AG04450 (cell line): ENCODE measurements around the gene MDC1. TPM values are rescaled to one million over a fixed set of nuclear protein-coding genes. Genes with fewer than 3 reads are reported as not detected.
A peak's percentile ranks its signal among the peaks of the same experiment; 100 is the strongest.

Source experiments
- CTCF ChIA-PET: fragments of 300-600, 350-600 bp; formaldehyde crosslinking; extraction: SDS; loops from one replicate; lab custom pipeline; 2022; ENCODE audit warnings: antibody characterized with exemption, inconsistent platforms; lab: Charles Lee
- POLR2A ChIA-PET: fragments of 350-600 bp; formaldehyde crosslinking; extraction: SDS; loops from one replicate; lab custom pipeline; 2021; ENCODE audit warnings: antibody characterized with exemption, inconsistent platforms; lab: Yijun Ruan, JAX
- DNase-seq: peaks from one replicate; pipeline ENCODE4 v3.0.0-alpha.2; 2011; ENCODE audit warnings: low read depth, low spot score
- H3K27ac ChIP-seq: one replicate; pipeline ENCODE4 v1.5.1; 2012; ENCODE audit warnings: low read depth, low read length, control low read depth
- H3K27me3 ChIP-seq: one replicate; pipeline ENCODE4 v1.6.0; 2012; ENCODE audit warnings: low read length; ENCODE audit not compliant: control insufficient read depth, insufficient read depth
- H3K4me3 ChIP-seq: 2 replicates; pipeline ENCODE4 v1.5.1; 2011; ENCODE audit warnings: mild to moderate bottlenecking, low read depth, low read length, control low read depth
- H3K9me3 ChIP-seq: 2 replicates; pipeline ENCODE4 v1.5.1; 2012; ENCODE audit warnings: low read length; ENCODE audit not compliant: control insufficient read depth, insufficient read depth
- polyA plus RNA-seq: library from polyadenylated mRNA; depleted of rRNA; stranded (reverse); fragments of >200 nt; gene quantifications from 2 replicates; pipeline ENCODE4 v1.2.3, GENCODE V29; 2011
- TF ChIP-seq, protein P1 (sequence below): IDR thresholded peaks from 2 replicates; pipeline ENCODE4 v1.5.1; 2011; ENCODE audit warnings: low read depth, low read length, control low read depth, inconsistent platforms

The MDC1 gene
- polyA plus RNA-seq, 1 experiment, result 4.1 TPM

DNA sequence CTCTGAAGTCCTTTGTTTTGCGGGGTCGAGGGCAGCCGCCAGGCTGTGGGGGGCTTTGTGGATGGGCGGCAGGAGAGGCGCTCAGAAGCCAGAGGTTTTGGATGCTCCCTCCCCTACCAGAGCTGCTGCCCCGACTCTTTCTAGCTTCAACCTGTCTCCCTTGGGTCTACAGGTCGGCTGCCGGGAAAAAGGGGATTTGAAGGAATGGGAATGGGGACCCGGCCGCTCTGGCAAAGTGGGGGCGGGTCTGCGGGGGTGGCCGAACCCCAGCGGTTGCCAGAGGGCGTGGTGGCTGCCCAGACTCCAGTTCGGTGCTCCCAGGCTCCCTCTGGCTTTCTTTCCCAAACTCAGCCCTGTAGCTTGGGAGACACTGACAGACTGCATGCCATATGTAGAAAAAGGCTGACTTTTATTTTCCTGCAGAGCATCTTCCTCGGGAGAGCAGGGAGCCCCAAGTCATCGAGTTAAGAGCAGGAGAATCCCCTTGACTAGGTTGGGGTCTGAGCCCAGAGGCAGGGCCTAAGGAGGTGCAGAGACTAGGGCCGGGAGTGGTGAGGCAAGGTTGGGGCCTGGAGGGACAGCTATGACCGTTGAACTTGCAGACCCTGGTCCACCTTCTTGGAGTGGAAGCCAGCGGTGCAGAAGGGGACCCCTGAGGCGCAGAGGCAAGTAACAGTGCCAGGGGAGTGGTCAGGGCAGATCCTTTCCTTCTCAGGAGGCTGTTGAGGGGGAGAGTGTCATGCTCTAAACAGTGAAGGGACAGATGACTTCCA lies 29.2 kb downstream of the MDC1 start:
- Histone ChIP-seq H3K27me3 (no peaks in the 10 kb centered on the region), H3K9me3 (no peaks in the 10 kb centered on the region; the same call in 1 of the 2 replicates), H3K27ac (peak overlapping the region; percentile 99), H3K4me3 (peak overlapping the region; percentile 92)
- DNase-seq, result no peak
- TF ChIP-seq, protein P1, sequence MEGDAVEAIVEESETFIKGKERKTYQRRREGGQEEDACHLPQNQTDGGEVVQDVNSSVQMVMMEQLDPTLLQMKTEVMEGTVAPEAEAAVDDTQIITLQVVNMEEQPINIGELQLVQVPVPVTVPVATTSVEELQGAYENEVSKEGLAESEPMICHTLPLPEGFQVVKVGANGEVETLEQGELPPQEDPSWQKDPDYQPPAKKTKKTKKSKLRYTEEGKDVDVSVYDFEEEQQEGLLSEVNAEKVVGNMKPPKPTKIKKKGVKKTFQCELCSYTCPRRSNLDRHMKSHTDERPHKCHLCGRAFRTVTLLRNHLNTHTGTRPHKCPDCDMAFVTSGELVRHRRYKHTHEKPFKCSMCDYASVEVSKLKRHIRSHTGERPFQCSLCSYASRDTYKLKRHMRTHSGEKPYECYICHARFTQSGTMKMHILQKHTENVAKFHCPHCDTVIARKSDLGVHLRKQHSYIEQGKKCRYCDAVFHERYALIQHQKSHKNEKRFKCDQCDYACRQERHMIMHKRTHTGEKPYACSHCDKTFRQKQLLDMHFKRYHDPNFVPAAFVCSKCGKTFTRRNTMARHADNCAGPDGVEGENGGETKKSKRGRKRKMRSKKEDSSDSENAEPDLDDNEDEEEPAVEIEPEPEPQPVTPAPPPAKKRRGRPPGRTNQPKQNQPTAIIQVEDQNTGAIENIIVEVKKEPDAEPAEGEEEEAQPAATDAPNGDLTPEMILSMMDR, result peak; percentile 32
- POLR2A ChIA-PET, result interaction anchor here (0.6 to 4.8 kb wide), 9 partner anchors 8 to 201 kb away, joined by 3 to 43 read pairs (median 6); partner anchors contain the start of genes DHX16, MDC1 and TUBB
- CTCF ChIA-PET, result interaction anchor here (0.6 to 2.0 kb wide), 6 partner anchors 9 to 73 kb away, joined by 3 to 13 read pairs (median 4); partner anchors contain the start of genes DHX16 and MDC1

DNA sequence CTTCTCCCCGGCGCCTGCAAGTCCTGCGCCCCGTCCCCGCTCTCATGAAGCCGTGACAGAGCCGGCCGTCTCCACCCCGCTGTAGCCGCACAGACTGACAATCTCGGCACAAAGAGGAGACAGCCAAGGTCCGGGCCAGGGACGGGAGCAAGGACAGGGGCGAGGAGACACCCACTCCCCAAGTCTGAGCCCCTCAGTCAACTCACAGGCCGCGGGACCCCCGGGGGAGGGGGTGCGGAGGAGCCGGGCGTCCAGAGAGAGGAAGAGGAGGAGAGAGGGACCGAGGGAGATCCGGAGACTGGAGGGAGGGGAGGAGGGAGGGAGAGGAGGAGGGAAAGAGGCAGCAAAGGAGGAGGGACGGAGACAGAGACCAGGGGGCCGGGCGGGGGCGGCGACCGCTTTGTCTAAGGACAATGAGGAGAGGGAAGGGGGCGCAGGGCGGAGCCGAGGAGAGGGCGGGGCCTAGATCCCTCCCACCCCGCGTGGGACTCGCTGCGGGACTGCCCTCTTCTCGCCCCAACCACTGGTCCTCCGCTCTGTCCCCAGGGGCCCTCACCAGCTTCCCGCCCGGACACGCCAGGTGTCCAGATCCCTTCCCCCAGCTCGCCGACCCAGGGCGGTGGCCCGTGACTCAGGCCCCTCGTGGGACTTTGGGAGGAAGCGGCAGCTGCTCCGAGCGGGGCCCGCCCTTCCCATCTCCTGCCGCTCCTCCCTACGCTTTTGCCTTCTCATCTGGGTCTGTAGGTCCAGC lies 30.0 kb downstream of the MDC1 start:
- TF ChIP-seq, protein P1, result no peak
- peak; percentile 92 for DNase-seq
- Histone ChIP-seq H3K4me3 (peak overlapping the region; percentile 92), H3K27ac (peak overlapping the region; percentile 99), H3K9me3 (no peaks in the 10 kb centered on the region; the same call in 1 of the 2 replicates), H3K27me3 (no peaks in the 10 kb centered on the region)
- CTCF ChIA-PET, result interaction anchor here (0.8 to 2.0 kb wide), 4 partner anchors 8 to 35 kb away, joined by 3 to 13 read pairs (median 4); partner anchors contain the start of gene MDC1
- POLR2A ChIA-PET, result interaction anchor here (0.6 to 4.8 kb wide), 9 partner anchors 8 to 202 kb away, joined by 3 to 43 read pairs (median 6); partner anchors contain the start of genes DHX16, MDC1 and TUBB

DNA sequence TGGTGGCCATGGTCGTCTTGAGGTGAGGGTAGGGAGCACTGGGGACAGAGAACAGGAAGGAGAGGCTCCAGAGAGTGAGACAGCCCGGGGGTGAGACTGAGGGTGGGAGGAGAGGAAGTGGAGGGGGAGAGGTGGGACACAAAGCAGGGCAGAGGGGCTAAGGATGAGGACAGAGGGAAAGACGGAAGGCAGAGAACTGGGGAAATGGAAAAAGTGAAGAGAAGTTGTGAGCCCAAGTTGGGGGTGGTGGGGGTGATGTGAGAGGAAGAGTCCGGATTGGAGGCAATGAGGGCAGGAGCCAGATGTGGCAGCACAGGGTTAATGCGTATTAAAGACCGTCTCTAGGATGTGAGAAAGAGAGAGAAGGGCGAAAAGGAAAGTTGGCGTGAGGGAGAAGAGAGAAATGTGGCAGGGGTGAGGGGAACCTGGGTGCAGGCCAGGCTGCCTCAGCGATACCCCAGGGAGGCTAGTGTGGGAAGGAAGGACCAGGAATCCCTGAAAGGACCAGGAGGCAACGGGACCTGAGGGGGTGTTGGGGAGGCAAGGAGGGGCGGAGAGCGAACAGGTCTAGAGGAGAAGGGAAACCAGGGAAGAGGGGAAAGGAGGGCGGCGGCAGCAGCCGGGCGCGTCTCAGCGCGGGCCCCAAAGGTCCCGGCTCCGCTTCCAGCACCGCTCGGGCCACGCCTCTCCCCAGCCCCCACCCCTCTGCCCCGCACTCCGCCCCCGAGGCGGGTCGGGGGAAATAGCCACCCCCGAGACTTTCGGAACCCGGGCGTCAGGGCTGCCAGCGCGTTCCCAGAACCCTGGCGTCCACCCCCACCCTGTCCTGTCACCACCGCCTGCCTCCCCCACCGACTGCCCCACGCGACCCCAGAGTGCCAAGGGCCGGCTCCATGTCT lies 30.8 kb downstream of the MDC1 start, which contains the start of gene PPP1R18:
PPP1R18 (minus strand) TSS at position 637 of the 899 bp plus-strand sequence; CDS start at position 10, 627 bp downstream.
- Histone ChIP-seq H3K27me3 (no peaks in the 10 kb centered on the region), H3K4me3 (peak within 1 kb of the TSS; percentile 92), H3K9me3 (no peaks in the 10 kb centered on the region; the same call in 1 of the 2 replicates), H3K27ac (peak within 1 kb of the TSS; percentile 99)
- ChIA-PET POLR2A (no interaction called here), CTCF (interaction anchor here (1.4 kb wide), 1 partner anchor 401 kb away, joined by 4 read pairs; no protein-coding TSS in a partner anchor)
- DNase-seq, result no peak
- TF ChIP-seq, protein P1, result no peak

DNA sequence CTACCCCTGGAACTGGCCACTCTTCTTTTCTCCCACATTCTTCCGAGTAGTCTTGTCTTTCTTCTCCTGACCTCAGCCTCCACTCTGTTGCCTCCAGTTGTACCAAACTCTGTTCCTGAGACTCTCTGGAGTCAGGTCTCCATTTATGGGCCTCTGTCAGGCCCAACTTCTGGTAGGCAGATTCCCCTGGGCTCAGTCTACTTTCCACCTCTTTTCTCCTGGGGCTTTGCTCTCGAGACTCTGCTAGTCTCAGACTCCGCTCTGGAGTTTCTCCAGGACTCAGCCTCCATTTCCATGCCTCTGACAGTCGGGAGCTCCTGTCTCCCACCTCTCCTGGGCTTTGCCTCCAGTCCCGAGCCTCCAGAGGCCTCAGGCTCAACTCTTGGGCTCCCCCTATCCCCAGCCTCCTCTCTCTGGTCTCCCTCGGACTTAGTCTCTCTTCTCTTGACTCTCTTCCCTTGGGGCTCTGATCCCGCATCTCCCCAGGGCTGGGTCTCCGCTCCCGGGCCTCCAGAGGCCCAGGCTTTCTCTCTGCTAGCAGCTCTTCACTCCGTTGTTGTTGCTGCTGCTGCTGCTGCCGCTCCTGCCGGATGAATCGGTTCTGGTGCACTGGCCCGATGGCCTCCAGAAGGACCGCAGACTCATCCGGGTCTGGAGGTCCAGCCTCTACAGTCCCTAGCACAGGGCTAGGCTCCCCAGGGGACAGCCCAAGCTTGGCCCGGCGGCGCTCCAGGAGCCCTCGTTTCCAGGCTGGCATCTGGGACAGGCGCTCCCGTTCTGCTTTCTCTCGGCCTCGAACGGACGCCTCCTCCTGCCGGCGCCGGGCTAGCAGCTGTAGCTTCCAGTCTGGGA lies 31.7 kb downstream of the MDC1 start:
- POLR2A ChIA-PET, result interaction anchor here (0.6 kb wide), 1 partner anchor 126 kb away, joined by 4 read pairs; no protein-coding TSS in a partner anchor
- Histone ChIP-seq H3K9me3 (no peaks in the 10 kb centered on the region; the same call in 1 of the 2 replicates), H3K4me3 (peak overlapping the region; percentile 92), H3K27ac (peak overlapping the region; percentile 75), H3K27me3 (no peaks in the 10 kb centered on the region)
- no peak for DNase-seq
- TF ChIP-seq, protein P1, result peak; percentile 38
- CTCF ChIA-PET, result interaction anchor here (1.0 to 1.4 kb wide), 3 partner anchors 10 to 402 kb away, joined by 3 to 6 read pairs (median 4); no protein-coding TSS in a partner anchor
